HEK293 (cell line): ENCODE measurements around the gene ZNF408.

Experiments
- CTCF ChIA-PET: fragments of 350-600 bp; formaldehyde crosslinking; extraction: SDS; loops from one replicate; lab custom pipeline; 2021; ENCODE audit warnings: antibody characterized with exemption; lab: Yijun Ruan, JAX
- POLR2A ChIA-PET: fragments of 300-600 bp; formaldehyde crosslinking; extraction: SDS; loops from one replicate; lab custom pipeline; 2020; ENCODE audit warnings: antibody characterized with exemption, inconsistent platforms; lab: Yijun Ruan, JAX
- H3K27ac ChIP-seq: fragments of 200-500 bp; sonication (Bioruptor generic); 2 replicates; pipeline ENCODE4 v1.5.1; 2014; ENCODE audit warnings: low read depth, low read length, control low read depth, inconsistent platforms; ENCODE audit errors: extremely low read depth
- H3K36me3 ChIP-seq, 2 experiments: fragments of 200-500 bp in 1 of 2; sonication (Bioruptor generic) in 1 of 2; 1 replicate in 1 of 2; 2 replicates in 1 of 2; pipeline ENCODE4 v1.5.1; 2014 to 2017; ENCODE audit warnings: inconsistent platforms in 2 of 2, low read length in 2 of 2; ENCODE audit not compliant: control insufficient read depth in 2 of 2, insufficient read depth in 1 of 2
- H3K4me1 ChIP-seq: fragments of 200-500 bp; sonication (Bioruptor generic); 2 replicates; pipeline ENCODE4 v1.5.1; 2014; ENCODE audit warnings: mild to moderate bottlenecking, low read length, inconsistent platforms; ENCODE audit not compliant: control insufficient read depth, insufficient read depth
- H3K4me3 ChIP-seq: 2 replicates; pipeline ENCODE4 v1.5.1; 2011; ENCODE audit warnings: low read depth, mild to moderate bottlenecking, control low read depth, low read length, moderate library complexity
- H3K9me3 ChIP-seq: fragments of 200-500 bp; sonication (Bioruptor generic); 2 replicates; pipeline ENCODE4 v1.5.1; 2014; ENCODE audit warnings: low read depth, low read length, inconsistent platforms; ENCODE audit not compliant: control insufficient read depth, insufficient read depth
- GLIS1 ChIP-seq: fragments of 450-650 bp; formaldehyde crosslinking; IDR thresholded peaks from 2 replicates; pipeline ENCODE4 v1.5.1; 2016; ENCODE audit warnings: missing biosample characterization, missing genetic modification characterization
- KLF7 ChIP-seq: fragments of 450-650 bp; formaldehyde crosslinking; IDR thresholded peaks from 2 replicates; pipeline ENCODE4 v1.5.1; 2016; ENCODE audit warnings: missing biosample characterization, missing genetic modification characterization, borderline replicate concordance
- SCRT2 ChIP-seq: fragments of 450-650 bp; formaldehyde crosslinking; IDR thresholded peaks from 2 replicates; pipeline ENCODE4 v1.5.1; 2016; ENCODE audit warnings: missing biosample characterization, missing genetic modification characterization
- WT1 ChIP-seq: fragments of 450-650 bp; formaldehyde crosslinking; IDR thresholded peaks from 2 replicates; pipeline ENCODE4 v1.5.1; 2016; ENCODE audit warnings: missing biosample characterization, missing genetic modification characterization
- ZEB2 ChIP-seq: fragments of 450-650 bp; formaldehyde crosslinking; IDR thresholded peaks from 2 replicates; pipeline ENCODE4 v1.5.1; 2016; ENCODE audit warnings: missing biosample characterization, missing genetic modification characterization
- ZFP69B ChIP-seq: fragments of 450-650 bp; formaldehyde crosslinking; IDR thresholded peaks from 2 replicates; pipeline ENCODE4 v1.5.1; 2016; ENCODE audit warnings: missing biosample characterization, missing genetic modification characterization
- ZIC2 ChIP-seq: fragments of 450-650 bp; formaldehyde crosslinking; IDR thresholded peaks from 2 replicates; pipeline ENCODE4 v1.5.1; 2016; ENCODE audit warnings: missing biosample characterization, missing genetic modification characterization
- ZNF112 ChIP-seq: fragments of 450-650 bp; formaldehyde crosslinking; IDR thresholded peaks from 2 replicates; pipeline ENCODE4 v1.5.0; 2017; ENCODE audit warnings: missing biosample characterization, missing genetic modification characterization
- ZNF311 ChIP-seq: fragments of 450-650 bp; formaldehyde crosslinking; IDR thresholded peaks from 2 replicates; pipeline ENCODE4 v1.5.1; 2017; ENCODE audit warnings: missing biosample characterization, missing genetic modification characterization, borderline replicate concordance
- ZNF366 ChIP-seq: fragments of 450-650 bp; formaldehyde crosslinking; conservative IDR thresholded peaks from 2 replicates; pipeline ENCODE4 v1.5.1; 2016; ENCODE audit warnings: missing biosample characterization, missing genetic modification characterization
- ZNF37A ChIP-seq: fragments of 450-650 bp; IDR thresholded peaks from 2 replicates; pipeline ENCODE4 v1.5.1; 2018; ENCODE audit warnings: missing biosample characterization, missing genetic modification characterization
- ZNF530 ChIP-seq: fragments of 450-650 bp; formaldehyde crosslinking; IDR thresholded peaks from 2 replicates; pipeline ENCODE4 v1.5.1; 2016; ENCODE audit warnings: low read depth, missing biosample characterization, missing genetic modification characterization
- ZNF837 ChIP-seq: fragments of 450-650 bp; formaldehyde crosslinking; IDR thresholded peaks from 2 replicates; pipeline ENCODE4 v1.5.1; 2016; ENCODE audit warnings: missing biosample characterization, missing genetic modification characterization
- TF ChIP-seq, protein P1 (sequence below): fragments of 450-650 bp; formaldehyde crosslinking; IDR thresholded peaks from 2 replicates; pipeline ENCODE4 v1.5.1; 2016; ENCODE audit warnings: missing biosample characterization, missing genetic modification characterization, borderline replicate concordance
- TF ChIP-seq, protein P2 (sequence below): fragments of 450-650 bp; formaldehyde crosslinking; IDR thresholded peaks from 2 replicates; pipeline ENCODE4 v1.5.1; 2017; ENCODE audit warnings: missing biosample characterization, missing genetic modification characterization
- TF ChIP-seq, protein P3 (sequence below): fragments of 450-650 bp; formaldehyde crosslinking; IDR thresholded peaks from 2 replicates; pipeline ENCODE4 v1.5.0; 2017; ENCODE audit warnings: missing biosample characterization, missing genetic modification characterization, borderline replicate concordance
- TF ChIP-seq, protein P4 (sequence below): fragments of 450-650 bp; formaldehyde crosslinking; IDR thresholded peaks from 2 replicates; pipeline ENCODE4 v1.5.1; 2016; ENCODE audit warnings: missing biosample characterization, missing genetic modification characterization
- TF ChIP-seq, protein P5 (sequence below): sonication (generic); formaldehyde crosslinking; IDR thresholded peaks from 2 replicates; pipeline ENCODE4 v1.8.1; 2022; ENCODE audit warnings: mild to moderate bottlenecking, moderate library complexity, missing genetic modification reagents

Gene ZNF408

DNA sequence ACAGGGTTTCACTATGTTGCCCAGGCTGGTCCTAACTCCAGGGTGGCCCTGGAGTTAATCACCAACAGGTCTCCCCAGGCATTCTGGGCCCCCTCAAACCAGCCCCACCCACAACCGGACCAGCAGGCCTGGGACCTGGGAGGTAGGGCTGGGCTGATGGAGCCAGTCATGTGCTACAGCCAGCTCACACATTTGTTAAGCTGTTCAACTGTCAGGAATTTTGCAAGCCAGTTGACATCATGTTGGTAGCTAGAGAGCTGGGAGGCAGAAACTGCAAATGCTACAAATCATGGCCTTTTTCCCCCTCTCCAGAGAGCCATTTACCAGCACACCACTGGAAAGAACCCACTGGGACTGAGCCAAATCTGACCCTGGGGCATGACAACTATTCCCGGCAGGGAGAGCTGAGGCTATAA lies 7.2 kb upstream of the ZNF408 start:
- Histone ChIP-seq H3K4me3 (no peak overlapping the region), H3K4me1 (no peaks in the 10 kb centered on the region), H3K27ac (no peak overlapping the region), H3K9me3 (no peaks in the 10 kb centered on the region)
- TF ChIP-seq GLIS1 (peak; percentile 80), ZNF837 (no peak)
- TF ChIP-seq, all 188 proteins: peak for 1
- peaks cover 0 to 50% of the 10 kb centered on the region in 2 experiments; a peak in 1 of 3 replicates for H3K36me3 ChIP-seq
- ChIA-PET POLR2A (interaction anchor here (0.6 to 0.7 kb wide), 3 partner anchors 25 to 69 kb away, joined by 3 to 5 read pairs (median 4); no protein-coding TSS in a partner anchor), CTCF (no interaction called here)

DNA sequence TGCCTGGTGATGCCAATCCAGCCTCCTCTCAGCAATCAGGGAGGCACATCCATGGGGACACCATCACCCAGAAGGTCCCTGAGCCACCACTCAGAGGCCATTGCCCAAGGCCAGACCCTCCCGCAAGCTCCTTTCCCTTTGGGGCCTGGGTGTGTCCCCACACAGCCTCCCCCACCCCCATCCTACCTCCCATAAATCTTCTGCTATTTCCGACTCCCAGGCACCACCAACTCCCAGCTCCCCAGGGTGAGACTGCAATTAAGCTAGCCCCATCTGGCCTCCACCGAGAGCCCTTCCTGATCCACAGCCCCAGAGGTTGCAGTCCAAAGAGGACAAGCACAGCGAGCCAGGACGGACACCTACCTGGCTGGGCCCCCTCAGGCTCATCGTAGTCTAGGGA lies 6.8 kb upstream of the ZNF408 start:
- no peak overlapping the region for H3K27ac ChIP-seq
- H3K4me1 ChIP-seq: no peaks in the 10 kb centered on the region
- H3K9me3 ChIP-seq: no peaks in the 10 kb centered on the region
- ChIA-PET POLR2A (no interaction called here), CTCF (no interaction called here)
- peaks cover 0 to 49% of the 10 kb centered on the region in 2 experiments; a peak in 1 of 3 replicates for H3K36me3 ChIP-seq
- TF ChIP-seq ZFP69B (tag by site-specific recombination) (no peak), ZIC2 (tag by site-specific recombination) (peak; percentile 77)
- no peak overlapping the region for H3K4me3 ChIP-seq

DNA sequence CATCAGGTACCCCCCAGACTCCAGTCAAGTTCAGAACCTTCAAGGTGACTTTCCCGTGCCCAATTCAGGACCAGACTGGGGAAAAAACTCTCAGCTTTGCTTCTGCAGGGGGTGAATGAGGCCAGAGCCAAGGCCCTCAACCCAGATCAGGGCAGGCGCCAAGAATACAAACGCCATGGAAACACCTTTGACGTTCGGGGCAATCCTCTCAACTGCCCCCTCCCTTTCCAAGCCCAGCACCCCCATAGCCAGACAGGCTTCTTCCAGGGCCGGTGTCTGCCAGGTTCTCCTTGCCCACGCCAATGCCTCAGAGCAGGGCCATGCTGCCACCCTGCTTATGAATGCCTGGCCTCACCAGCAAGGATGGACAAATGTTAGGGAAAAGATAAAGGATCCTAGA lies 6.2 kb upstream of the ZNF408 start:
- POLR2A ChIA-PET: no interaction called here
- Histone ChIP-seq H3K27ac (no peak overlapping the region), H3K4me3 (no peak overlapping the region), H3K9me3 (no peaks in the 10 kb centered on the region)
- TF ChIP-seq, protein P1, sequence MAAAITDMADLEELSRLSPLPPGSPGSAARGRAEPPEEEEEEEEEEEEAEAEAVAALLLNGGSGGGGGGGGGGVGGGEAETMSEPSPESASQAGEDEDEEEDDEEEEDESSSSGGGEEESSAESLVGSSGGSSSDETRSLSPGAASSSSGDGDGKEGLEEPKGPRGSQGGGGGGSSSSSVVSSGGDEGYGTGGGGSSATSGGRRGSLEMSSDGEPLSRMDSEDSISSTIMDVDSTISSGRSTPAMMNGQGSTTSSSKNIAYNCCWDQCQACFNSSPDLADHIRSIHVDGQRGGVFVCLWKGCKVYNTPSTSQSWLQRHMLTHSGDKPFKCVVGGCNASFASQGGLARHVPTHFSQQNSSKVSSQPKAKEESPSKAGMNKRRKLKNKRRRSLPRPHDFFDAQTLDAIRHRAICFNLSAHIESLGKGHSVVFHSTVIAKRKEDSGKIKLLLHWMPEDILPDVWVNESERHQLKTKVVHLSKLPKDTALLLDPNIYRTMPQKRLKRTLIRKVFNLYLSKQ (tag by site-specific recombination): no peak
- TF ChIP-seq, protein P2, sequence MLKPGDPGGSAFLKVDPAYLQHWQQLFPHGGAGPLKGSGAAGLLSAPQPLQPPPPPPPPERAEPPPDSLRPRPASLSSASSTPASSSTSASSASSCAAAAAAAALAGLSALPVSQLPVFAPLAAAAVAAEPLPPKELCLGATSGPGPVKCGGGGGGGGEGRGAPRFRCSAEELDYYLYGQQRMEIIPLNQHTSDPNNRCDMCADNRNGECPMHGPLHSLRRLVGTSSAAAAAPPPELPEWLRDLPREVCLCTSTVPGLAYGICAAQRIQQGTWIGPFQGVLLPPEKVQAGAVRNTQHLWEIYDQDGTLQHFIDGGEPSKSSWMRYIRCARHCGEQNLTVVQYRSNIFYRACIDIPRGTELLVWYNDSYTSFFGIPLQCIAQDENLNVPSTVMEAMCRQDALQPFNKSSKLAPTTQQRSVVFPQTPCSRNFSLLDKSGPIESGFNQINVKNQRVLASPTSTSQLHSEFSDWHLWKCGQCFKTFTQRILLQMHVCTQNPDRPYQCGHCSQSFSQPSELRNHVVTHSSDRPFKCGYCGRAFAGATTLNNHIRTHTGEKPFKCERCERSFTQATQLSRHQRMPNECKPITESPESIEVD: no peak
- TF ChIP-seq ZNF311 (no peak), SCRT2 (no peak), ZNF530 (tag by site-specific recombination) (no peak), KLF7 (tag by site-specific recombination) (no peak), ZNF112 (tag by site-specific recombination) (no peak), ZEB2 (no peak), ZNF37A (tag by site-specific recombination) (no peak), WT1 (tag by site-specific recombination) (no peak), ZNF366 (tag by site-specific recombination) (no peak)
- TF ChIP-seq, protein P3, sequence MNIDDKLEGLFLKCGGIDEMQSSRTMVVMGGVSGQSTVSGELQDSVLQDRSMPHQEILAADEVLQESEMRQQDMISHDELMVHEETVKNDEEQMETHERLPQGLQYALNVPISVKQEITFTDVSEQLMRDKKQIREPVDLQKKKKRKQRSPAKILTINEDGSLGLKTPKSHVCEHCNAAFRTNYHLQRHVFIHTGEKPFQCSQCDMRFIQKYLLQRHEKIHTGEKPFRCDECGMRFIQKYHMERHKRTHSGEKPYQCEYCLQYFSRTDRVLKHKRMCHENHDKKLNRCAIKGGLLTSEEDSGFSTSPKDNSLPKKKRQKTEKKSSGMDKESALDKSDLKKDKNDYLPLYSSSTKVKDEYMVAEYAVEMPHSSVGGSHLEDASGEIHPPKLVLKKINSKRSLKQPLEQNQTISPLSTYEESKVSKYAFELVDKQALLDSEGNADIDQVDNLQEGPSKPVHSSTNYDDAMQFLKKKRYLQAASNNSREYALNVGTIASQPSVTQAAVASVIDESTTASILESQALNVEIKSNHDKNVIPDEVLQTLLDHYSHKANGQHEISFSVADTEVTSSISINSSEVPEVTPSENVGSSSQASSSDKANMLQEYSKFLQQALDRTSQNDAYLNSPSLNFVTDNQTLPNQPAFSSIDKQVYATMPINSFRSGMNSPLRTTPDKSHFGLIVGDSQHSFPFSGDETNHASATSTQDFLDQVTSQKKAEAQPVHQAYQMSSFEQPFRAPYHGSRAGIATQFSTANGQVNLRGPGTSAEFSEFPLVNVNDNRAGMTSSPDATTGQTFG (tag by site-specific recombination): no peak
- TF ChIP-seq, protein P4, sequence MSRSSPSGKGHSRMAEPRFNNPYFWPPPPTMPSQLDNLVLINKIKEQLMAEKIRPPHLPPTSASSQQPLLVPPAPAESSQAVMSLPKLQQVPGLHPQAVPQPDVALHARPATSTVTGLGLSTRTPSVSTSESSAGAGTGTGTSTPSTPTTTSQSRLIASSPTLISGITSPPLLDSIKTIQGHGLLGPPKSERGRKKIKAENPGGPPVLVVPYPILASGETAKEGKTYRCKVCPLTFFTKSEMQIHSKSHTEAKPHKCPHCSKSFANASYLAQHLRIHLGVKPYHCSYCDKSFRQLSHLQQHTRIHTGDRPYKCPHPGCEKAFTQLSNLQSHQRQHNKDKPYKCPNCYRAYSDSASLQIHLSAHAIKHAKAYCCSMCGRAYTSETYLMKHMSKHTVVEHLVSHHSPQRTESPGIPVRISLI (tag by site-specific recombination): no peak
- TF ChIP-seq, protein P5, sequence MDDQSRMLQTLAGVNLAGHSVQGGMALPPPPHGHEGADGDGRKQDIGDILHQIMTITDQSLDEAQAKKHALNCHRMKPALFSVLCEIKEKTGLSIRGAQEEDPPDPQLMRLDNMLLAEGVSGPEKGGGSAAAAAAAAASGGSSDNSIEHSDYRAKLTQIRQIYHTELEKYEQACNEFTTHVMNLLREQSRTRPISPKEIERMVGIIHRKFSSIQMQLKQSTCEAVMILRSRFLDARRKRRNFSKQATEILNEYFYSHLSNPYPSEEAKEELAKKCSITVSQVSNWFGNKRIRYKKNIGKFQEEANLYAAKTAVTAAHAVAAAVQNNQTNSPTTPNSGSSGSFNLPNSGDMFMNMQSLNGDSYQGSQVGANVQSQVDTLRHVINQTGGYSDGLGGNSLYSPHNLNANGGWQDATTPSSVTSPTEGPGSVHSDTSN (CRISPR knock-in tag): no peak
- TF ChIP-seq, all 188 proteins: peak for 0
- H3K4me1 ChIP-seq: no peaks in the 10 kb centered on the region
- CTCF ChIA-PET: interaction anchor here (0.5 kb wide), 1 partner anchor 451 kb away, joined by 4 read pairs; no protein-coding TSS in a partner anchor
- peaks cover 0 to 46% of the 10 kb centered on the region in 2 experiments; a peak in 1 of 3 replicates for H3K36me3 ChIP-seq
